COLO668 (cell line): ENCODE results near the gene ASCL4.

ENCODE experiments used
- DNase-seq: peaks from one replicate; lab custom pipeline; 2025; ENCODE audit not compliant: unreplicated experiment; lab: John Stamatoyannopoulos, UW

The ASCL4 gene

GRCh38 chr12:107778383-107779025, 4.0 kb downstream of the ASCL4 start:
- no peak for DNase-seq

- no peak for DNase-seq
Observed at GRCh38 chr12:107779077-107779831, 4.8 kb downstream of the ASCL4 start.

DNA sequence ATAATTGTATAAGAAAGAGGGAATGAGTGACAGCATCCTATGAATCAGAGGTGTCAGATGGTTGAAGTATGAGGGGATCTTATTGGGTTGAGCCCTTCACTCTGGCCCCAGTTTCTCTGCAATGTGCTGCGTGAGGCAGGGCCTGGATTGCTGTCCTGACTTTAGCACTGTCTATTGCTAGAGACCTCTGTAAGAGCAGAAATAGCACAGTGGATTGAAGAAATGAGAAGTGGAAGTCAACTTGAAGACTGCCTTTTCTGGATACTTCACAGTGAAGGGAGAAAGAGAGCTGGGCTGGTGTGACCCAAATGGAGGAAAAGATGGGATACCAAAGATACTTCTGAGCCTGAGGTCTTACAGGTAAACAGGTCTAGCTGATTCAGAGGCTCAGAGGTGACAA, 5.8 kb downstream of the ASCL4 start:
- no peak for DNase-seq

DNA sequence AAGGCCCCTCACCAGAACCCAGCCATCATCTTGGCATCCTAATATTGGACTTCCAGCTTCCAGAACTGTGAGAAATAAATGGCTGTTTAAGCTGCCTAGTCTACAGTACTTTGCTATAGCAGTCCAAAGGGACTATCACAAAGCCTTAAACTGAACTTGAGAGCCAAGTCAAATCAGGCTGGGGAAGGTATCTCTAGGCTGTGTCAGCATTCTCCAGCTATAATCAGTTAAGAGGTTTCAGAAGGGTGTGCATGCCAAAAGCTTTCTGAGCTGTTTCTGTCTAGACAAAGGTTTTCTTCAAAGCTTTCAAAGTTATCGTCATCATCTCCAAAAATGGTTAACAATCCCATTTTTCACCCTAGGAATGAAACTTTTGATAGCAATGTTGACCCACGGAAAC, 7.6 kb downstream of the ASCL4 start:
- DNase-seq = no peak

DNA sequence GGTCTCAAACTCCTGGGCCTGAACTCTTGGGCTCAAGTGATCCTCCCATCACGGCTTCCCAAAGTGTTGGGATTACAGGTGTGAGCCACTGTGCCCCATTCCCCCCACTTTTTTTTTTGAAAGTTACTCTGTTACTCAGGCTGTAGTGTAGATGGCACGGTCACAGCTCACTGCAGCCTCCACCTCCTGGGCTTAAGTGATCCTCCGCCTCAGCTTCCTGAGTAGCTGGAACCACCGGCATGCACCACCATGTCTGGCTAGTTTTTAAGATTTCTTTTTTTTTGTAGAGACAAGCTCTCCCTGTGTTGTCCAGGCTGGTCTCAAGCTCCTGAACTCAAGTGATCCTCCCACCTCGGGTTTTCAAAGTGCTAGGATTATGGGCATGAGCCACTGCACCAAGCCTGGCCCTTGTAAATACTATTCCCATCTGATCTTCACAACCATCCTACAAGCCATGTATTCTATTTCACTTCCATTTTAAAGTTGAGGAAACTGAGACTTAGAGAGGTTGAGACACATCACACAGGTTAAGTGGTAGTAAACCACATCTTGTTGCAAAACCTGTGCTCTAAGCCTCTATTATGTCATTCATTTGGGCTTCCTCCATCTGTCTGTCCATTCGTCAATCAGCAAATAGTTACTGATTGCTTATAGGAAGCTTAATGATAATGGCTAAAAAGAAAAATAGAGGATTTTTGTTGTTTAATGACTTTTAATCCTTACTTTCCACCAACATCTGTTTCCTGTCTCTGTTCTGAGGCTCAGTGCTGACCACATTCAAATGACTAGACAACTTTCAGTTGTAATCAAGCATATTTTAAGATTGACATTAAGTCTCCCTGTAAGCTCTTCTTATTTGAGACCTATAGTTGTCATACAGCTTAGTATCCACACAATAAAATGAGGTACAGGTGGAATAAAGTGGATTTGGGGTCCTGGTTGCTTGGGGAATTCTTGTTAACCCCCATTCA, 9.2 kb downstream of the ASCL4 start:
- no peak for DNase-seq

DNA sequence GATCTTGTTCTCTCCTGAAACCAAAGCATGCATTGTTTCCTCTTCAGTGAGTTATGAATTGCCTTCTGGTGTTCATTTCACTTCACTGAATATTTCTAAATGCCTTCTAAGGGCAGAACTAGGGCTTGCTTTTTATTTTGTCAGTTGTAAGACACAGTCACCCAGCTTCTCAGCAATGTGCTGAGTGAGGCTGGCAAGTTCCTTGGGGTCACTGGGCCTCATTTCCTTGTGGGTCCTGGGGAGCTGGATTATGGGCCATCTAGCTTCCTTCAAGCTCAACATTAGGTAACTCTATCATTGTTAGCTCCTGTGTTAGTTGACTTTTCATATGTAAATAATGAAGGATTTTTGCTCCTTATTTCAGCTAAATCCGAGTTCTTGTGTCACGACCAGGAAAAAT, 13.8 kb downstream of the ASCL4 start:
- no peak for DNase-seq

GRCh38 chr12:107788690-107789458, 14.4 kb downstream of the ASCL4 start:
- no peak for DNase-seq

- no peak for DNase-seq
Observed at GRCh38 chr12:107791465-107792089, 17.1 kb downstream of the ASCL4 start.

DNA sequence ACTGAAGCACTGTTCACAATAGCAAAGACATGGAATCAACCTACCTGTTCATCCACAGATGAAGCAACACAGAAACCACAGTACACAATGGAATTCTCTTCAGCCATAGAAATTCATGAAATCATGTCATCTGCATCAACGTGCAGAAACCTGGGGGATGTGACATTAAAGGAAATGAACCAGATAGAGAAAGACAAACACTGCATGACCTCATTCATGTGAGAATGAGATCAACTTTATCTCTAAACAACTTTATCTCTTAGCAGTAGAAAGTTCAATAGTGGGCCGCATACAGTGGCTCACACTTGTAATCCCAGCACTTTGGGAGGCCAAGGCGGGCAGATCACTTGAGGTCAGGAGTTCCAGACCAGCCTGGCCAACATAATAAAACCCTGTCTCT, 19.9 kb downstream of the ASCL4 start:
- DNase-seq = no peak

DNA sequence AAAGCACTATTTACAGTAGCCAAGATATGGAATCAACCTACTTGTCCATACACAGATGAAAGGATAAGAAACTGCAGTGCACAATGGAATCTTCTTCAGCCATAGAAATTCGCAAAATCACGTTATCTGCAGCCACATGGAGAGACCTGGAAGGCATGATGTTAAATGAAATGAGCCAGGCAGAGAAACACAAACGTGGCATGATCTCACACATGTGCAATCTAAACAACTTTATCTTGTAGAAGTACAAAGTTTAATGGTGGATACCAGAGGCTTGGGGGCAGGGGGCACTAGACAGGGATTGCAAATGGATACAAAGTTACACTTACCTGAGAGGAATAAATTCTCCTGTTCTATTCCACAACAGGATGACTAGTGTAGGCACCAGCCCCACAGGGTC, 24.1 kb downstream of the ASCL4 start:
- no peak for DNase-seq

DNA sequence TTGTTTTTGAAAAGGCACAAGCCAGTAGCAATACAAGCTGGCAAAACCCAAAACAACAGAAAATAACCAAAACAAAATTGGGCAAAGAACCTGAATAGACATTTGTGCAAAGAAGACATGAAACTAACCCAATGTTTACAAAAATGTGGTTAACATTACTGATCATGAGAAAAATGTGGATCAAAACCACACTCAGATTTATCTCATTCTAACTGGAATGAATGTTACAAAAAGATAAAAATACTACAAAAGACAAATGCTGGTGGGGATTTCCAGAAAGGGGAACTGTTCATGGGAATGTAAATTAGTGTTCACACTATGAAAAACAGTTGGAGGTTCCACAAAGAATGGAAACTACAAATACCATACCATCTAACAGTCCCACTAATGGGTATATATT, 26.6 kb downstream of the ASCL4 start:
- DNase-seq = no peak

- DNase-seq = no peak
Observed at GRCh38 chr12:107803092-107803491, 28.6 kb downstream of the ASCL4 start.

DNA sequence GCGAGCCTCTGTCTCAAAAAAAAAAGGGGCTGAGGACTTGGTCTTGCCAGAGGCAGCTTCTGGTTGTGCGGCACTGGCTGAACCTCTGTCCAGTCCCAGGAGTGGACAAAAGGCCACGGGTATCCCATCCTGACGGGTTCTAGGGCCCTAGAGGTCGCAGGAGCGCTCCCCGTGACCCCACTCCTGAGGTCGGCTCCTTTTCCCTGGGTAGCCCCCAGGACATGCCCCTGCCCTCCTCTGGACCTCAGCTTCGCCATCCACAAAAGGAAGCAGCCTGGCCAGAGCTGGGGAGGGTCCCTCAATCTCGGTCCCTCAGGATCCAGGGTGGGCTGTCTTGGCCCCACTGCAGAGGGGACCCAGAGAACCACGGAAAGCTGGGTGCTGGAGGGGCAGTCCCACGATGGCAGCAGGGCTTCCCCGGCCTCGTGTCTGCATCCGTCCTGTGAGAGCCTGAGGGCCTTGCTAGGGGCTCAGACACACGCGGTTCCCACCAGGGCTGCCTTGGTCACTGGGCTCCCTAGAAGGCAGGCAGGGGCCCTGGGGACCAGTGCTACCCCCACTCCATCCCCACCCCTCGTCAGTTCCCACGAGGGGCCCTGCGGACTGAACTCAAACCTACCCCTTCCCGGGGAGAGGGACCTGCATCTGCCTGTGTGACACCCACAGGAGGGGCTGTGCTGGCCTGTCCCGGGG, 31.1 kb downstream of the ASCL4 start:
- no peak for DNase-seq

- no peak for DNase-seq
Observed at GRCh38 chr12:107807471-107808150, 33.1 kb downstream of the ASCL4 start.

DNA sequence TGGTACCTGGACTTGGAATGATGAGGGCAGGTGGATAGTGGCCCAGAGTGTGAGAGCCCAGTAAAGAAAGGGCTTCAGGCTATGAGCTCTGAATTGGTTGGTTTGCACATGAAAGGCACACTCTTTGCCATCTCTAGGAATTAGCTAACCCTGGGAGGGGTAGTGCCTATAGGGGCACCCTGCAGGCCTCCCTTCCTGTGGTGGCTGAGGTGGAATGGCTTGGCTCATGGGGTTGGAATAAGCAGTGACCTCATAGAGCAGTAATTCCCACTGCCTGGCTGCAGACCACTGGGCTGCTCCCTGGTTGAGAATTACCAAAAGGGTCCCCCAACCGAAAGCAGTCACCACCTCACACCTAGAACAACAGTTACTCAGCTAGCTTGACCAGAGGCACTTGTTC, 42.7 kb downstream of the ASCL4 start:
- DNase-seq = no peak

DNA sequence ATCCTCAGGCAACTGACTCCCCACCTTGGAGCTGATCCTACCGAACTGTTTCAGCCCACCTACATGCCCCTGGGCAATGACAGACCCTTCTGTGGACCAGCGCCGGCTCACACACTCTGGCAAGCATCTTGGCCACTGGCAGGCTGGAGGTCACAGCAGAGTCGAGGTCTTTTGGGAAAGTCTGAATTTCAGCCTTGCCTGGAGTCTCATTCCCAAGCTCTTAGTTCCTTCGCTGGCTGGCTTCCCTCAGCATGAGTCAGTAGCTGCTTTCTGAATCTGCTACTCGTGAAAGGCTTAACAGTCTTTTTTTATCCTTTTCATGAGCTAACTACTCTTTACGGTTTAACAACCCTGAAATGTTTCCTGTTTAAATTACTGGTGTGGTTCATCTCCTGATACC, 44.5 kb downstream of the ASCL4 start:
- no peak for DNase-seq

- DNase-seq = no peak
Observed at GRCh38 chr12:107822356-107822755, 47.9 kb downstream of the ASCL4 start.
